ENCODE results near the gene ACMSD.
"Not testable (repeated sequence)": the region's sequence is repeated elsewhere in the genome, so short reads cannot be mapped to it uniquely, and the experiment has no call there.

Gene ACMSD

GRCh38 chr2:134838143-134838620 is at the start of gene ACMSD:
Gene ACMSD, plus strand, starts transcription at chr2:134838616. Its CDS starts 67 bp downstream, at chr2:134838683.
- H3K36me3 ChIP-seq (ENCODE audit: control insufficient read depth, low read depth, low read length): no peaks in the 10 kb centered on the region
- H3K9me3 ChIP-seq (ENCODE audit: control insufficient read depth, low read depth, low read length): peaks cover 10% of the 10 kb centered on the region
- H3K4me3 ChIP-seq (ENCODE audit: low read length): no peak within 1 kb of the TSS
- H3K27me3 ChIP-seq (ENCODE audit: control insufficient read depth, insufficient read depth, low read length): no peaks in the 10 kb centered on the region
- no peak within 1 kb of the TSS for H3K27ac ChIP-seq (ENCODE audit: low read length)
- no peaks in the 10 kb centered on the region for H3K4me1 ChIP-seq (ENCODE audit: control insufficient read depth, low read depth, low read length)
- H3K9ac ChIP-seq (ENCODE audit: low read length): no peak within 1 kb of the TSS

GRCh38 chr2:134790487-134790886 is 47.9 kb upstream of the ACMSD start:
- no peaks in the 10 kb centered on the region for H3K4me1 ChIP-seq (ENCODE audit: control insufficient read depth, low read depth, low read length)
- no peak overlapping the region for H3K4me3 ChIP-seq (ENCODE audit: low read length)
- no peak overlapping the region for H3K27ac ChIP-seq (ENCODE audit: low read length)
- no peak overlapping the region for H3K9ac ChIP-seq (ENCODE audit: low read length)
- no peaks in the 10 kb centered on the region for H3K27me3 ChIP-seq (ENCODE audit: control insufficient read depth, insufficient read depth, low read length)
- no peaks in the 10 kb centered on the region for H3K9me3 ChIP-seq (ENCODE audit: control insufficient read depth, low read depth, low read length)
- H3K36me3 ChIP-seq (ENCODE audit: control insufficient read depth, low read depth, low read length): no peaks in the 10 kb centered on the region

- H3K9me3 ChIP-seq (ENCODE audit: control insufficient read depth, low read depth, low read length): no peaks in the 10 kb centered on the region
- no peaks in the 10 kb centered on the region for H3K36me3 ChIP-seq (ENCODE audit: control insufficient read depth, low read depth, low read length)
- H3K9ac ChIP-seq (ENCODE audit: low read length): no peak overlapping the region
- H3K27me3 ChIP-seq (ENCODE audit: control insufficient read depth, insufficient read depth, low read length): no peaks in the 10 kb centered on the region
- no peak overlapping the region for H3K4me3 ChIP-seq (ENCODE audit: low read length)
- H3K4me1 ChIP-seq (ENCODE audit: control insufficient read depth, low read depth, low read length): no peaks in the 10 kb centered on the region
- no peak overlapping the region for H3K27ac ChIP-seq (ENCODE audit: low read length)
These were observed 46.8 kb upstream of the ACMSD start for GRCh38 chr2:134791616-134792015.

GRCh38 chr2:134792186-134792585 is 46.2 kb upstream of the ACMSD start:
- H3K9me3 ChIP-seq (ENCODE audit: control insufficient read depth, low read depth, low read length): no peaks in the 10 kb centered on the region

GRCh38 chr2:134795765-134796164 is 42.7 kb upstream of the ACMSD start:
- Histone ChIP-seq H3K9ac (ENCODE audit: low read length) (no peak overlapping the region), H3K9me3 (ENCODE audit: control insufficient read depth, low read depth, low read length) (no peaks in the 10 kb centered on the region), H3K4me3 (ENCODE audit: low read length) (no peak overlapping the region), H3K4me1 (ENCODE audit: control insufficient read depth, low read depth, low read length) (no peaks in the 10 kb centered on the region), H3K36me3 (ENCODE audit: control insufficient read depth, low read depth, low read length) (no peaks in the 10 kb centered on the region), H3K27ac (ENCODE audit: low read length) (no peak overlapping the region), H3K27me3 (ENCODE audit: control insufficient read depth, insufficient read depth, low read length) (no peaks in the 10 kb centered on the region)

More at GRCh38 chr2:134792186-134792585, 46.2 kb upstream of the ACMSD start:
- H3K9ac ChIP-seq (ENCODE audit: low read length): no peak overlapping the region
- no peaks in the 10 kb centered on the region for H3K4me1 ChIP-seq (ENCODE audit: control insufficient read depth, low read depth, low read length)
- no peak overlapping the region for H3K4me3 ChIP-seq (ENCODE audit: low read length)
- no peaks in the 10 kb centered on the region for H3K36me3 ChIP-seq (ENCODE audit: control insufficient read depth, low read depth, low read length)
- H3K27me3 ChIP-seq (ENCODE audit: control insufficient read depth, insufficient read depth, low read length): no peaks in the 10 kb centered on the region
- H3K27ac ChIP-seq (ENCODE audit: low read length): no peak overlapping the region

- H3K9ac ChIP-seq (ENCODE audit: low read length): no peak overlapping the region
- no peak overlapping the region for H3K27ac ChIP-seq (ENCODE audit: low read length)
These were observed 42.0 kb upstream of the ACMSD start for GRCh38 chr2:134796373-134796772.

GRCh38 chr2:134799936-134800335 is 38.5 kb upstream of the ACMSD start:
- Histone ChIP-seq H3K27ac (ENCODE audit: low read length) (no peak overlapping the region), H3K4me1 (ENCODE audit: control insufficient read depth, low read depth, low read length) (no peaks in the 10 kb centered on the region), H3K4me3 (ENCODE audit: low read length) (no peak overlapping the region), H3K36me3 (ENCODE audit: control insufficient read depth, low read depth, low read length) (no peaks in the 10 kb centered on the region), H3K9me3 (ENCODE audit: control insufficient read depth, low read depth, low read length) (peaks cover 7% of the 10 kb centered on the region), H3K27me3 (ENCODE audit: control insufficient read depth, insufficient read depth, low read length) (no peaks in the 10 kb centered on the region), H3K9ac (ENCODE audit: low read length) (no peak overlapping the region)

More at GRCh38 chr2:134796373-134796772, 42.0 kb upstream of the ACMSD start:
- Histone ChIP-seq H3K36me3 (ENCODE audit: control insufficient read depth, low read depth, low read length) (no peaks in the 10 kb centered on the region), H3K9me3 (ENCODE audit: control insufficient read depth, low read depth, low read length) (no peaks in the 10 kb centered on the region), H3K4me1 (ENCODE audit: control insufficient read depth, low read depth, low read length) (no peaks in the 10 kb centered on the region), H3K27me3 (ENCODE audit: control insufficient read depth, insufficient read depth, low read length) (no peaks in the 10 kb centered on the region), H3K4me3 (ENCODE audit: low read length) (no peak overlapping the region)

- Histone ChIP-seq H3K36me3 (ENCODE audit: control insufficient read depth, low read depth, low read length) (no peaks in the 10 kb centered on the region), H3K4me3 (ENCODE audit: low read length) (no peak overlapping the region), H3K4me1 (ENCODE audit: control insufficient read depth, low read depth, low read length) (no peaks in the 10 kb centered on the region), H3K27ac (ENCODE audit: low read length) (no peak overlapping the region), H3K9me3 (ENCODE audit: control insufficient read depth, low read depth, low read length) (peaks cover 7% of the 10 kb centered on the region), H3K9ac (ENCODE audit: low read length) (no peak overlapping the region), H3K27me3 (ENCODE audit: control insufficient read depth, insufficient read depth, low read length) (no peaks in the 10 kb centered on the region)
These were observed 38.1 kb upstream of the ACMSD start for GRCh38 chr2:134800341-134800740.

- H3K9ac ChIP-seq (ENCODE audit: low read length); H3K4me3 ChIP-seq (ENCODE audit: low read length); H3K27me3 ChIP-seq (ENCODE audit: control insufficient read depth, insufficient read depth, low read length); H3K27ac ChIP-seq (ENCODE audit: low read length); H3K9me3 ChIP-seq (ENCODE audit: control insufficient read depth, low read depth, low read length); H3K4me1 ChIP-seq (ENCODE audit: control insufficient read depth, low read depth, low read length); H3K36me3 ChIP-seq (ENCODE audit: control insufficient read depth, low read depth, low read length): not testable (repeated sequence)
These were observed 34.6 kb upstream of the ACMSD start for GRCh38 chr2:134803609-134804405.

GRCh38 chr2:134815741-134816140 is 22.7 kb upstream of the ACMSD start:
- H3K4me1 ChIP-seq (ENCODE audit: control insufficient read depth, low read depth, low read length): no peaks in the 10 kb centered on the region
- no peak overlapping the region for H3K4me3 ChIP-seq (ENCODE audit: low read length)
- H3K36me3 ChIP-seq (ENCODE audit: control insufficient read depth, low read depth, low read length): no peaks in the 10 kb centered on the region
- no peak overlapping the region for H3K9ac ChIP-seq (ENCODE audit: low read length)
- no peak overlapping the region for H3K27ac ChIP-seq (ENCODE audit: low read length)
- H3K9me3 ChIP-seq (ENCODE audit: control insufficient read depth, low read depth, low read length): no peaks in the 10 kb centered on the region
- no peaks in the 10 kb centered on the region for H3K27me3 ChIP-seq (ENCODE audit: control insufficient read depth, insufficient read depth, low read length)

GRCh38 chr2:134818321-134818720 is 20.1 kb upstream of the ACMSD start:
- Histone ChIP-seq H3K27me3 (ENCODE audit: control insufficient read depth, insufficient read depth, low read length) (no peaks in the 10 kb centered on the region), H3K9me3 (ENCODE audit: control insufficient read depth, low read depth, low read length) (no peaks in the 10 kb centered on the region), H3K27ac (ENCODE audit: low read length) (no peak overlapping the region), H3K36me3 (ENCODE audit: control insufficient read depth, low read depth, low read length) (no peaks in the 10 kb centered on the region), H3K4me3 (ENCODE audit: low read length) (no peak overlapping the region), H3K4me1 (ENCODE audit: control insufficient read depth, low read depth, low read length) (no peaks in the 10 kb centered on the region), H3K9ac (ENCODE audit: low read length) (no peak overlapping the region)

- no peaks in the 10 kb centered on the region for H3K9me3 ChIP-seq (ENCODE audit: control insufficient read depth, low read depth, low read length)
- H3K36me3 ChIP-seq (ENCODE audit: control insufficient read depth, low read depth, low read length): no peaks in the 10 kb centered on the region
- H3K9ac ChIP-seq (ENCODE audit: low read length): no peak overlapping the region
- H3K27ac ChIP-seq (ENCODE audit: low read length): no peak overlapping the region
- H3K27me3 ChIP-seq (ENCODE audit: control insufficient read depth, insufficient read depth, low read length): no peaks in the 10 kb centered on the region
- no peaks in the 10 kb centered on the region for H3K4me1 ChIP-seq (ENCODE audit: control insufficient read depth, low read depth, low read length)
- H3K4me3 ChIP-seq (ENCODE audit: low read length): no peak overlapping the region
These were observed 19.1 kb upstream of the ACMSD start for GRCh38 chr2:134819334-134819733.

Measured in iPS-18a (cell line).